Measurements from ENCODE around the gene GRHL3.

The GRHL3 gene

GRCh38 chr1:24374891-24375786 lies 56.0 kb downstream of the GRHL3 start:
- no peak for DNase-seq (ENCODE audit: low read depth)

- no peak for DNase-seq (ENCODE audit: low read depth)
These were observed 60.7 kb downstream of the GRHL3 start for GRCh38 chr1:24379733-24380315.

- DNase-seq (ENCODE audit: low read depth), result no peak
These were observed 61.4 kb downstream of the GRHL3 start for GRCh38 chr1:24380508-24380907.

- DNase-seq (ENCODE audit: low read depth), result no peak
These were observed 62.1 kb downstream of the GRHL3 start for GRCh38 chr1:24381256-24381655.

- no peak for DNase-seq (ENCODE audit: low read depth)
These were observed 63.0 kb downstream of the GRHL3 start for GRCh38 chr1:24382165-24382577.

- DNase-seq (ENCODE audit: low read depth), result no peak
These were observed 64.3 kb downstream of the GRHL3 start for GRCh38 chr1:24383381-24383940.

GRCh38 chr1:24384251-24385090 lies 65.3 kb downstream of the GRHL3 start:
- DNase-seq (ENCODE audit: low read depth), result no peak

- DNase-seq (ENCODE audit: low read depth), result no peak
These were observed 66.2 kb downstream of the GRHL3 start for GRCh38 chr1:24385160-24385940.

GRCh38 chr1:24386241-24386640 lies 67.1 kb downstream of the GRHL3 start:
- no peak for DNase-seq (ENCODE audit: low read depth)

GRCh38 chr1:24386931-24387330 lies 67.8 kb downstream of the GRHL3 start:
- no peak for DNase-seq (ENCODE audit: low read depth)

- no peak for DNase-seq (ENCODE audit: low read depth)
These were observed 68.5 kb downstream of the GRHL3 start for GRCh38 chr1:24387636-24388175.

- no peak for DNase-seq (ENCODE audit: low read depth)
These were observed 69.3 kb downstream of the GRHL3 start for GRCh38 chr1:24388331-24388885.

- DNase-seq (ENCODE audit: low read depth), result no peak
These were observed 70.1 kb downstream of the GRHL3 start for GRCh38 chr1:24389231-24389678.

GRCh38 chr1:24390924-24391782 lies 72.0 kb downstream of the GRHL3 start:
- DNase-seq (ENCODE audit: low read depth), result peak; percentile 45

- no peak for DNase-seq (ENCODE audit: low read depth)
These were observed 72.9 kb downstream of the GRHL3 start for GRCh38 chr1:24391882-24392603.

- DNase-seq (ENCODE audit: low read depth), result no peak
These were observed 73.4 kb downstream of the GRHL3 start for GRCh38 chr1:24392604-24392946.

GRCh38 chr1:24392982-24393650 lies 74.0 kb downstream of the GRHL3 start:
- DNase-seq (ENCODE audit: low read depth), result no peak

- no peak for DNase-seq (ENCODE audit: low read depth)
These were observed 74.7 kb downstream of the GRHL3 start for GRCh38 chr1:24393892-24394291.

- no peak for DNase-seq (ENCODE audit: low read depth)
These were observed 80.9 kb downstream of the GRHL3 start for GRCh38 chr1:24400065-24400464.

Measured in stimulated activated CD8-positive, alpha-beta memory T cell treated with anti-CD3 and anti-CD28 coated beads, Interleukin-12 subunit alpha, Interleukin-12 subunit beta, amount 100 ng/mL, for 4 hours (primary cell).